WTC11 (cell line): ENCODE measurements around the gene MRPS17. TPM values are rescaled to one million over a fixed set of nuclear protein-coding genes. Genes with fewer than 3 reads are reported as not detected.

Source experiments
- ATAC-seq: fragments of 200-7000 bp; cut with Tn5 transposase; 2 replicates; pipeline ENCODE4 v1.10.0; 2021; ENCODE audit warnings: mild to moderate bottlenecking, moderate library complexity
- CTCF ChIA-PET: fragments of 300-600 bp; sonication (Branson Sonifier 250); formaldehyde crosslinking; loops from one replicate; lab custom pipeline; 2021; ENCODE audit warnings: antibody characterized with exemption; lab: Charles Lee
- POLR2A ChIA-PET: fragments of 350-600 bp; sonication (Branson Sonifier 250); formaldehyde crosslinking; loops from one replicate; lab custom pipeline; 2021; ENCODE audit warnings: antibody characterized with exemption; lab: Charles Lee
- DNase-seq: peaks from one replicate; pipeline ENCODE4 v3.0.0; 2021; ENCODE audit warnings: low spot score
- H3K27ac Mint-ChIP-seq: 2 replicates; pipeline ENCODE4 v1.8.0; 2021; ENCODE audit warnings: mixed read lengths
- H3K27me3 Mint-ChIP-seq: 2 replicates; pipeline ENCODE4 v1.8.0; 2021; ENCODE audit warnings: low read depth, mild to moderate bottlenecking, moderate library complexity, mixed read lengths
- H3K36me3 Mint-ChIP-seq: 2 replicates; pipeline ENCODE4 v1.8.0; 2021; ENCODE audit warnings: mixed read lengths
- H3K4me1 Mint-ChIP-seq: 2 replicates; pipeline ENCODE4 v1.8.0; 2022; ENCODE audit warnings: mixed read lengths
- H3K4me3 Mint-ChIP-seq: 2 replicates; pipeline ENCODE4 v1.8.0; 2021; ENCODE audit warnings: mild to moderate bottlenecking, moderate library complexity, mixed read lengths
- H3K9me3 Mint-ChIP-seq: 2 replicates; pipeline ENCODE4 v1.8.0; 2021; ENCODE audit warnings: mixed read lengths
- ATF1 ChIP-seq: sonication (generic); formaldehyde crosslinking; IDR thresholded peaks from 2 replicates; pipeline ENCODE4 v1.8.1; 2023; ENCODE audit warnings: mild to moderate bottlenecking, moderate library complexity, missing genetic modification reagents
- E2F1 ChIP-seq: sonication (generic); formaldehyde crosslinking; IDR thresholded peaks from 2 replicates; pipeline ENCODE4 v1.8.0; 2022; ENCODE audit warnings: mild to moderate bottlenecking, missing genetic modification reagents
- FOXK1 ChIP-seq: sonication (generic); formaldehyde crosslinking; IDR thresholded peaks from 2 replicates; pipeline ENCODE4 v1.8.0; 2022; ENCODE audit warnings: mild to moderate bottlenecking, moderate library complexity, missing genetic modification reagents
- GRHL2 ChIP-seq: fragments of 250-450 bp; sonication (Bioruptor Pico); IDR thresholded peaks from 2 replicates; pipeline ENCODE4 v1.8.0; 2022; ENCODE audit warnings: mild to moderate bottlenecking, moderate library complexity; ENCODE audit not compliant: insufficient replicate concordance, severe bottlenecking
- JUN ChIP-seq: sonication (generic); formaldehyde crosslinking; IDR thresholded peaks from 2 replicates; pipeline ENCODE4 v1.8.0; 2023; ENCODE audit warnings: mild to moderate bottlenecking, missing genetic modification reagents
- MLX ChIP-seq: sonication (generic); formaldehyde crosslinking; IDR thresholded peaks from 2 replicates; pipeline ENCODE4 v1.8.1; 2023; ENCODE audit warnings: mild to moderate bottlenecking, missing genetic modification reagents, moderate library complexity
- MYBL2 ChIP-seq: sonication (generic); formaldehyde crosslinking; IDR thresholded peaks from 2 replicates; pipeline ENCODE4 v1.8.1; 2023; ENCODE audit warnings: mild to moderate bottlenecking, moderate library complexity, missing genetic modification reagents
- NFE2L1 ChIP-seq: sonication (generic); formaldehyde crosslinking; IDR thresholded peaks from 2 replicates; pipeline ENCODE4 v1.8.1; 2023; ENCODE audit warnings: missing genetic modification reagents
- RELA ChIP-seq: sonication (generic); formaldehyde crosslinking; IDR thresholded peaks from 2 replicates; pipeline ENCODE4 v1.8.1; 2022; ENCODE audit warnings: missing genetic modification reagents, mild to moderate bottlenecking, borderline replicate concordance
- SOX15 ChIP-seq: fragments of 250-450 bp; sonication (Bioruptor Pico); IDR thresholded peaks from 2 replicates; pipeline ENCODE4 v1.9.0; 2021; ENCODE audit warnings: mild to moderate bottlenecking
- SP1 ChIP-seq: sonication (generic); formaldehyde crosslinking; conservative IDR thresholded peaks from 2 replicates; pipeline ENCODE4 v1.8.1; 2022; ENCODE audit warnings: missing genetic modification reagents
- TEAD4 ChIP-seq: sonication (generic); formaldehyde crosslinking; IDR thresholded peaks from 2 replicates; pipeline ENCODE4 v1.8.0; 2022; ENCODE audit warnings: mild to moderate bottlenecking, missing genetic modification reagents
- TP53 ChIP-seq: sonication (generic); formaldehyde crosslinking; IDR thresholded peaks from 2 replicates; pipeline ENCODE4 v1.8.1; 2023; ENCODE audit warnings: mild to moderate bottlenecking, missing genetic modification reagents
- ZNF219 ChIP-seq: sonication (generic); formaldehyde crosslinking; IDR thresholded peaks from 2 replicates; pipeline ENCODE4 v1.8.0; 2023; ENCODE audit warnings: missing genetic modification reagents, mild to moderate bottlenecking, borderline replicate concordance
- ZNF396 ChIP-seq: fragments of 250-450 bp; sonication (Bioruptor Pico); IDR thresholded peaks from 2 replicates; pipeline ENCODE4 v1.8.0; 2021; ENCODE audit warnings: mild to moderate bottlenecking, moderate library complexity, borderline replicate concordance
- total RNA-seq: library from RNA; stranded (reverse); gene quantifications from 3 replicates; pipeline ENCODE4 v1.2.3, GENCODE V29; 2021
- TF ChIP-seq, protein P1 (sequence below): sonication (generic); formaldehyde crosslinking; conservative IDR thresholded peaks from 2 replicates; pipeline ENCODE4 v1.8.1; 2023; ENCODE audit warnings: mild to moderate bottlenecking, low read depth, missing genetic modification reagents, moderate library complexity
- TF ChIP-seq, protein P2 (sequence below): sonication (generic); formaldehyde crosslinking; IDR thresholded peaks from 2 replicates; pipeline ENCODE4 v1.8.0; 2022; ENCODE audit warnings: mild to moderate bottlenecking, missing genetic modification reagents
- TF ChIP-seq, protein P3 (sequence below): sonication (generic); formaldehyde crosslinking; IDR thresholded peaks from 2 replicates; pipeline ENCODE4 v1.8.0; 2023; ENCODE audit warnings: missing genetic modification reagents, mild to moderate bottlenecking, borderline replicate concordance
- TF ChIP-seq, protein P4 (sequence below): sonication (generic); formaldehyde crosslinking; IDR thresholded peaks from 2 replicates; pipeline ENCODE4 v1.8.0; 2022; ENCODE audit warnings: mild to moderate bottlenecking, missing genetic modification reagents
- TF ChIP-seq, protein P5 (sequence below): sonication (generic); formaldehyde crosslinking; conservative IDR thresholded peaks from 2 replicates; pipeline ENCODE4 v1.8.1; 2022; ENCODE audit warnings: mild to moderate bottlenecking, missing genetic modification reagents

Gene MRPS17
- total RNA-seq, 1 experiment from 2014 or later = 25.6 TPM

- ChIA-PET POLR2A (no interaction called here), CTCF (no interaction called here)
- DNase-seq (no peak), ATAC-seq (no peak)
- peaks cover 20% of the 10 kb centered on the region for H3K36me3 Mint-ChIP-seq
- TF ChIP-seq ZNF396 (CRISPR knock-in tag) = no peak
- no peak for TF ChIP-seq TP53 (CRISPR knock-in tag)
- TF ChIP-seq TEAD4 (CRISPR knock-in tag) = no peak
- TF ChIP-seq ZNF219 (CRISPR knock-in tag) = no peak
- no peak for TF ChIP-seq E2F1 (CRISPR knock-in tag)
- TF ChIP-seq, protein P1, sequence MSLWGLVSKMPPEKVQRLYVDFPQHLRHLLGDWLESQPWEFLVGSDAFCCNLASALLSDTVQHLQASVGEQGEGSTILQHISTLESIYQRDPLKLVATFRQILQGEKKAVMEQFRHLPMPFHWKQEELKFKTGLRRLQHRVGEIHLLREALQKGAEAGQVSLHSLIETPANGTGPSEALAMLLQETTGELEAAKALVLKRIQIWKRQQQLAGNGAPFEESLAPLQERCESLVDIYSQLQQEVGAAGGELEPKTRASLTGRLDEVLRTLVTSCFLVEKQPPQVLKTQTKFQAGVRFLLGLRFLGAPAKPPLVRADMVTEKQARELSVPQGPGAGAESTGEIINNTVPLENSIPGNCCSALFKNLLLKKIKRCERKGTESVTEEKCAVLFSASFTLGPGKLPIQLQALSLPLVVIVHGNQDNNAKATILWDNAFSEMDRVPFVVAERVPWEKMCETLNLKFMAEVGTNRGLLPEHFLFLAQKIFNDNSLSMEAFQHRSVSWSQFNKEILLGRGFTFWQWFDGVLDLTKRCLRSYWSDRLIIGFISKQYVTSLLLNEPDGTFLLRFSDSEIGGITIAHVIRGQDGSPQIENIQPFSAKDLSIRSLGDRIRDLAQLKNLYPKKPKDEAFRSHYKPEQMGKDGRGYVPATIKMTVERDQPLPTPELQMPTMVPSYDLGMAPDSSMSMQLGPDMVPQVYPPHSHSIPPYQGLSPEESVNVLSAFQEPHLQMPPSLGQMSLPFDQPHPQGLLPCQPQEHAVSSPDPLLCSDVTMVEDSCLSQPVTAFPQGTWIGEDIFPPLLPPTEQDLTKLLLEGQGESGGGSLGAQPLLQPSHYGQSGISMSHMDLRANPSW = no peak
- no peak for TF ChIP-seq RELA
- no peak for TF ChIP-seq FOXK1
- TF ChIP-seq MLX (CRISPR knock-in tag) = no peak
- TF ChIP-seq ATF1 (CRISPR knock-in tag) = no peak
- TF ChIP-seq, protein P2, sequence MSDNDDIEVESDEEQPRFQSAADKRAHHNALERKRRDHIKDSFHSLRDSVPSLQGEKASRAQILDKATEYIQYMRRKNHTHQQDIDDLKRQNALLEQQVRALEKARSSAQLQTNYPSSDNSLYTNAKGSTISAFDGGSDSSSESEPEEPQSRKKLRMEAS (CRISPR knock-in tag) = no peak
- no peak for TF ChIP-seq JUN
- no peak for TF ChIP-seq MYBL2 (CRISPR knock-in tag)
- H3K9me3 Mint-ChIP-seq = peaks cover 21% of the 10 kb centered on the region
- H3K4me1 Mint-ChIP-seq = peaks cover 3% of the 10 kb centered on the region; the same call in 1 of the 2 replicates
- H3K4me3 Mint-ChIP-seq = no peak overlapping the region
- H3K27ac Mint-ChIP-seq = no peak overlapping the region
- no peaks in the 10 kb centered on the region; the same call in 1 of the 2 replicates for H3K27me3 Mint-ChIP-seq
Observed at GRCh38 chr7:55931421-55932151, 20.1 kb upstream of the MRPS17 start.

- peaks cover 54% of the 10 kb centered on the region for H3K9me3 Mint-ChIP-seq
- no peak for DNase-seq
- no peak overlapping the region for H3K4me3 Mint-ChIP-seq
- TF ChIP-seq NFE2L1 (CRISPR knock-in tag) (no peak), RELA (no peak), SOX15 (no peak), SP1 (CRISPR knock-in tag) (no peak), GRHL2 (CRISPR knock-in tag) (no peak)
- TF ChIP-seq, protein P1 = no peak
- TF ChIP-seq, protein P3, sequence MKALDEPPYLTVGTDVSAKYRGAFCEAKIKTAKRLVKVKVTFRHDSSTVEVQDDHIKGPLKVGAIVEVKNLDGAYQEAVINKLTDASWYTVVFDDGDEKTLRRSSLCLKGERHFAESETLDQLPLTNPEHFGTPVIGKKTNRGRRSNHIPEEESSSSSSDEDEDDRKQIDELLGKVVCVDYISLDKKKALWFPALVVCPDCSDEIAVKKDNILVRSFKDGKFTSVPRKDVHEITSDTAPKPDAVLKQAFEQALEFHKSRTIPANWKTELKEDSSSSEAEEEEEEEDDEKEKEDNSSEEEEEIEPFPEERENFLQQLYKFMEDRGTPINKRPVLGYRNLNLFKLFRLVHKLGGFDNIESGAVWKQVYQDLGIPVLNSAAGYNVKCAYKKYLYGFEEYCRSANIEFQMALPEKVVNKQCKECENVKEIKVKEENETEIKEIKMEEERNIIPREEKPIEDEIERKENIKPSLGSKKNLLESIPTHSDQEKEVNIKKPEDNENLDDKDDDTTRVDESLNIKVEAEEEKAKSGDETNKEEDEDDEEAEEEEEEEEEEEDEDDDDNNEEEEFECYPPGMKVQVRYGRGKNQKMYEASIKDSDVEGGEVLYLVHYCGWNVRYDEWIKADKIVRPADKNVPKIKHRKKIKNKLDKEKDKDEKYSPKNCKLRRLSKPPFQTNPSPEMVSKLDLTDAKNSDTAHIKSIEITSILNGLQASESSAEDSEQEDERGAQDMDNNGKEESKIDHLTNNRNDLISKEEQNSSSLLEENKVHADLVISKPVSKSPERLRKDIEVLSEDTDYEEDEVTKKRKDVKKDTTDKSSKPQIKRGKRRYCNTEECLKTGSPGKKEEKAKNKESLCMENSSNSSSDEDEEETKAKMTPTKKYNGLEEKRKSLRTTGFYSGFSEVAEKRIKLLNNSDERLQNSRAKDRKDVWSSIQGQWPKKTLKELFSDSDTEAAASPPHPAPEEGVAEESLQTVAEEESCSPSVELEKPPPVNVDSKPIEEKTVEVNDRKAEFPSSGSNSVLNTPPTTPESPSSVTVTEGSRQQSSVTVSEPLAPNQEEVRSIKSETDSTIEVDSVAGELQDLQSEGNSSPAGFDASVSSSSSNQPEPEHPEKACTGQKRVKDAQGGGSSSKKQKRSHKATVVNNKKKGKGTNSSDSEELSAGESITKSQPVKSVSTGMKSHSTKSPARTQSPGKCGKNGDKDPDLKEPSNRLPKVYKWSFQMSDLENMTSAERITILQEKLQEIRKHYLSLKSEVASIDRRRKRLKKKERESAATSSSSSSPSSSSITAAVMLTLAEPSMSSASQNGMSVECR (CRISPR knock-in tag) = no peak
- TF ChIP-seq, protein P4, sequence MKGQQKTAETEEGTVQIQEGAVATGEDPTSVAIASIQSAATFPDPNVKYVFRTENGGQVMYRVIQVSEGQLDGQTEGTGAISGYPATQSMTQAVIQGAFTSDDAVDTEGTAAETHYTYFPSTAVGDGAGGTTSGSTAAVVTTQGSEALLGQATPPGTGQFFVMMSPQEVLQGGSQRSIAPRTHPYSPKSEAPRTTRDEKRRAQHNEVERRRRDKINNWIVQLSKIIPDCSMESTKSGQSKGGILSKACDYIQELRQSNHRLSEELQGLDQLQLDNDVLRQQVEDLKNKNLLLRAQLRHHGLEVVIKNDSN (CRISPR knock-in tag) = no peak
- TF ChIP-seq, protein P5, sequence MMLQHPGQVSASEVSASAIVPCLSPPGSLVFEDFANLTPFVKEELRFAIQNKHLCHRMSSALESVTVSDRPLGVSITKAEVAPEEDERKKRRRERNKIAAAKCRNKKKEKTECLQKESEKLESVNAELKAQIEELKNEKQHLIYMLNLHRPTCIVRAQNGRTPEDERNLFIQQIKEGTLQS (CRISPR knock-in tag) = no peak
- TF ChIP-seq, all 79 proteins: peak for 0
- H3K27me3 Mint-ChIP-seq = no peaks in the 10 kb centered on the region; the same call in 1 of the 2 replicates
- no peaks in the 10 kb centered on the region; the same call in 1 of the 2 replicates for H3K4me1 Mint-ChIP-seq
- H3K36me3 Mint-ChIP-seq = peaks cover 48% of the 10 kb centered on the region
- no peak for ATAC-seq
- ChIA-PET POLR2A (no interaction called here), CTCF (no interaction called here)
- no peak overlapping the region for H3K27ac Mint-ChIP-seq
Observed at GRCh38 chr7:55939514-55940123, 12.1 kb upstream of the MRPS17 start.
